Measurements from ENCODE around the gene HTR1D. TPM values are rescaled to one million over a fixed set of nuclear protein-coding genes. Genes with fewer than 3 reads are reported as not detected.

The HTR1D gene
- total RNA-seq, 1 experiment from 2014 or later, result 5.4 TPM

- no peaks in the 10 kb centered on the region for H3K36me3 Mint-ChIP-seq
- POLR2A ChIA-PET, result no interaction called here
- no peak for ATAC-seq
- DNase-seq (ENCODE audit: low spot score), result no peak
- CTCF ChIA-PET, result no interaction called here
- no peak overlapping the region for H3K27ac Mint-ChIP-seq
- H3K4me3 Mint-ChIP-seq, result no peak overlapping the region
- TF ChIP-seq TCF7 (CRISPR knock-in tag; IDR thresholded peaks at IDR 0.05; ENCODE audit: low read depth), result no peak
- TF ChIP-seq FOXP1 (CRISPR knock-in tag; IDR thresholded peaks at IDR 0.05; ENCODE audit: borderline replicate concordance), result no peak
- no peak for TF ChIP-seq ZNF232 (CRISPR knock-in tag; IDR thresholded peaks at IDR 0.05)
- TF ChIP-seq MLX (CRISPR knock-in tag; IDR thresholded peaks at IDR 0.05), result no peak
- TF ChIP-seq MAX (CRISPR knock-in tag; IDR thresholded peaks at IDR 0.05), result no peak
- no peak for TF ChIP-seq HMGXB4 (CRISPR knock-in tag; IDR thresholded peaks at IDR 0.05)
- no peaks in the 10 kb centered on the region for H3K9me3 Mint-ChIP-seq
- peaks cover 16% of the 10 kb centered on the region for H3K4me1 Mint-ChIP-seq
- H3K27me3 Mint-ChIP-seq (ENCODE audit: low read depth), result no peaks in the 10 kb centered on the region; the same call in 1 of the 2 replicates
These were observed 27.0 kb upstream of the HTR1D start for GRCh38 chr1:23244256-23244761.

- TF ChIP-seq JUN (CRISPR knock-in tag; IDR thresholded peaks at IDR 0.05) (no peak), ATF2 (CRISPR knock-in tag; IDR thresholded peaks at IDR 0.05; ENCODE audit: borderline replicate concordance, low read depth) (no peak), MYBL2 (CRISPR knock-in tag; IDR thresholded peaks at IDR 0.05) (no peak), PRRX2 (CRISPR knock-in tag; IDR thresholded peaks at IDR 0.05) (no peak), NR3C1 (CRISPR knock-in tag; conservative IDR thresholded peaks at IDR 0.05; ENCODE audit: low read depth) (no peak)
- H3K9me3 Mint-ChIP-seq, result no peaks in the 10 kb centered on the region
- ATAC-seq (no peak), DNase-seq (ENCODE audit: low spot score) (no peak)
- no peak overlapping the region for H3K27ac Mint-ChIP-seq
- CTCF ChIA-PET, result interaction anchor here (0.6 kb wide), 1 partner anchor 167 kb away, joined by 3 read pairs; no protein-coding TSS in a partner anchor
- POLR2A ChIA-PET, result no interaction called here
- H3K36me3 Mint-ChIP-seq, result no peaks in the 10 kb centered on the region
- H3K27me3 Mint-ChIP-seq (ENCODE audit: low read depth), result no peaks in the 10 kb centered on the region; the same call in 1 of the 2 replicates
- H3K4me3 Mint-ChIP-seq, result no peak overlapping the region
- peaks cover 16% of the 10 kb centered on the region for H3K4me1 Mint-ChIP-seq
These were observed 25.1 kb upstream of the HTR1D start for GRCh38 chr1:23242414-23242813.

- H3K4me1 Mint-ChIP-seq, result peaks cover 12% of the 10 kb centered on the region
- POLR2A ChIA-PET, result no interaction called here
- ATAC-seq, result no peak
These were observed 22.5 kb upstream of the HTR1D start for GRCh38 chr1:23239638-23240295.

GRCh38 chr1:23238565-23238964 lies 21.3 kb upstream of the HTR1D start:
- Mint-ChIP-seq H3K27ac (no peak overlapping the region), H3K9me3 (no peaks in the 10 kb centered on the region), H3K4me1 (peaks cover 6% of the 10 kb centered on the region), H3K36me3 (no peaks in the 10 kb centered on the region), H3K27me3 (ENCODE audit: low read depth) (no peaks in the 10 kb centered on the region; the same call in 1 of the 2 replicates), H3K4me3 (no peak overlapping the region)
- ChIA-PET CTCF (interaction anchor here (0.7 kb wide), 1 partner anchor 16 kb away, joined by 3 read pairs; no protein-coding TSS in a partner anchor), POLR2A (no interaction called here)
- DNase-seq (ENCODE audit: low spot score) (no peak), ATAC-seq (no peak)
- no peak for TF ChIP-seq IRF1 (CRISPR knock-in tag; IDR thresholded peaks at IDR 0.05)
- TF ChIP-seq STAT6 (CRISPR knock-in tag; conservative IDR thresholded peaks at IDR 0.05; ENCODE audit: low read depth), result no peak
- no peak for TF ChIP-seq HMGA2 (CRISPR knock-in tag; IDR thresholded peaks at IDR 0.05)
- TF ChIP-seq JUN (CRISPR knock-in tag; IDR thresholded peaks at IDR 0.05), result no peak
- TF ChIP-seq CREM (CRISPR knock-in tag; IDR thresholded peaks at IDR 0.05), result no peak
- TF ChIP-seq ESRRA (CRISPR knock-in tag; IDR thresholded peaks at IDR 0.05; ENCODE audit: borderline replicate concordance), result no peak
- TF ChIP-seq CBFB (CRISPR knock-in tag; IDR thresholded peaks at IDR 0.05; ENCODE audit: low read depth), result no peak
- TF ChIP-seq GABPB1 (CRISPR knock-in tag; IDR thresholded peaks at IDR 0.05), result no peak
- TF ChIP-seq E2F4 (CRISPR knock-in tag; IDR thresholded peaks at IDR 0.05; ENCODE audit: borderline replicate concordance, low read depth), result no peak

More at GRCh38 chr1:23239638-23240295, 22.5 kb upstream of the HTR1D start:
- Mint-ChIP-seq H3K4me3 (no peak overlapping the region), H3K27me3 (ENCODE audit: low read depth) (no peaks in the 10 kb centered on the region; the same call in 1 of the 2 replicates), H3K36me3 (no peaks in the 10 kb centered on the region), H3K9me3 (no peaks in the 10 kb centered on the region), H3K27ac (no peak overlapping the region)
- CTCF ChIA-PET, result no interaction called here
- DNase-seq (ENCODE audit: low spot score), result no peak
- no peak for TF ChIP-seq PRRX2 (CRISPR knock-in tag; IDR thresholded peaks at IDR 0.05)
- peak; percentile 41; the same call in 1 of the 2 replicates for TF ChIP-seq ZNF121 (CRISPR knock-in tag; IDR thresholded peaks at IDR 0.05)

Data from WTC11 (cell line).